ENCODE results near the gene IRF4.
"Not testable (repeated sequence)": the region's sequence is repeated elsewhere in the genome, so short reads cannot be mapped to it uniquely, and the experiment has no call there.

The IRF4 gene

DNA sequence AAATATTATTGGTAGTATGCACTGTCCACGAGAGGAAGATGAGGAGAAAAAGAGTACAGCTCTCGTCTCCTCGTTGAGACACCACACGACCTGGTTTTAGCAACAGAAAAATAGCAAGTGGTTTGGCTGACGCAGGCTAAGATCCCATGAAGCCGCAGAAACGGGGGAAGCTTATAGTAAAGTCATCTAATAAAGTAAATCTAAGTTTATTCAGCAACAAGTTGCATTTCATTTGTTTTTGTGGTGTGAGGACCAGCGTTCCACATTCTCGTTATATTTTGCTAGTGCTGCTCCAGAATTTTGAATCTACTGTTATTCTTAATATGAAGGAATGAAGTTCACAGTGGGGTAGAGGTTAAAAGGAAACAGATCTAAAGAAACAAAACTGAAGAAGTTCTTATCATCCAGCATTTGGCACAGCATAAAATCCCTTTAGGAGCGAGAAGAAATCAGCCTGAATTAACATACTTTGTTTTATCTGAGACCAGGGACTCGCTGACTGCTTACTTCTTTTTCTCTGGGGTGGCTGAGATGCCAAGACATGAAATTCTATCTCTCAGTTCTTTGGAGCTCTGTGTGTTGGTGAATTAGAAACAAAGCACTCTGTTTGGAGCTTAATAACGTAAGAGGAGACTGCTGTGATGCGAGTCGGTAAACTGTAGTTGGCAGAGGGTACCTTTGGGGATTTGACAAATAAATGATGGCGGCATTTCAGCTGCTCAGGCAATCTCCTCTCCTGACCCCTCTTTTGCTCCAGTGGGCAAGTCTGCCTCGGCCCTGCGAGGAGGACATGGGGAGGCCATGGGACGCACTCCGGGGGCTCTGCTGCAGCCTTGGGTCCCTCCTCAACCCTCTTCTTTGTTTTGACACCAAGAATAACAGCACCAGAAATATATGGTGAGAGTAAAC lies 24.9 kb upstream of the IRF4 start:
- no peak for DNase-seq (ENCODE audit: low read depth, low spot score)

DNA sequence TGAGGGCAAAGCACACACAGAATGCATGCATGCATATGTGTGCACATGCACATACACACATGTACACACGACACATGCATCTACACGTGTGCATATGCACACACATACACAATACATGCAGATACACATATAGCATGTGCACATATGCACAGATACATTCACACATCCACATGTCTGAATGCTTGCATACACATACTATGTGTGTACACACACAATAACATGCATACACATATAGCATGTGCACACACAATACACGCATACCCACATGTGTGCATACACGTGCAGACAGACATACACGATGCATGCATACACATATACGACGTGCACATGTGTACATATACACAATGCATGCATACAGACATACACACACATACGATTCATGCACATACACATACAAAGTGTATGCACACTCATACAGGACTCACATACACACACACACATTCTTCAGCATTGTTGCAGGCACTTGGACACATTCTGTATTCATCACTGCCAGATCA lies 24.2 kb upstream of the IRF4 start:
- DNase-seq (ENCODE audit: low read depth, low spot score), result no peak

DNA sequence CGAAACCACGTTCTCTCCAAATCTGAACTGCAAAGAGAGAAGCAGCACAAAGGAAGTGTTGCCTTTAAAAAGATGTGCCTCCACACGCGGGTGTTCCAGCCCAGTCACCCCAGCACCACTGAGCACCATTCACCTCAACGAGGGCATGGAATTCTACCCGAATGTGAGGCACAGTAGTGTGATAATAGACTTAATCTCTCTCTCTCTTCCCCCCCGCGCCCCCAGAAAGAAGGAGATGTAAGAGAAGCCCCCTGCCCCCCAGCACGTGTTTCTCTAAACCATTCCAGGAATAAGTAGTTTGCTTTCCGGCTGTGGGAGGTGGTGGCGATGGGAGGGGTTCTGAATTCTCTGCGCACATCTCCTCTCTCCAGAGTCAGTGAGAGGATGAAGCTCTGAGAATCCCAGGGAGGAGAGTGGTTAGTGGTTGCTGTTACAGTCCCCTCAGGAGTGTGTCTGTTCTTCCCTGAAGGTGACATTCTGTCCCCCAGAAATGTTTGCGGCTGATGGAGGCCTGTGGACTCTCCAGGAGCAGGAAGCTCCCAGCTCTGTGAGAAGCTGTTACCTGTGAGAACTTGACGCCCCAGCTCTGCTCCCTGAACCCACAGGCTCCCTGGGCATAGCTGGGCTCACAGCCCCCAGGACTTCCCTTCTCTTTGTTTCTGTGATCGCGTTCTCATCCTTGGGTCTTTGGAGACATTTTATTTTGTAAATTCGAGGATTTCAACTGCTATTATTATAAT lies 23.5 kb upstream of the IRF4 start:
- DNase-seq (ENCODE audit: low read depth, low spot score), result no peak

DNA sequence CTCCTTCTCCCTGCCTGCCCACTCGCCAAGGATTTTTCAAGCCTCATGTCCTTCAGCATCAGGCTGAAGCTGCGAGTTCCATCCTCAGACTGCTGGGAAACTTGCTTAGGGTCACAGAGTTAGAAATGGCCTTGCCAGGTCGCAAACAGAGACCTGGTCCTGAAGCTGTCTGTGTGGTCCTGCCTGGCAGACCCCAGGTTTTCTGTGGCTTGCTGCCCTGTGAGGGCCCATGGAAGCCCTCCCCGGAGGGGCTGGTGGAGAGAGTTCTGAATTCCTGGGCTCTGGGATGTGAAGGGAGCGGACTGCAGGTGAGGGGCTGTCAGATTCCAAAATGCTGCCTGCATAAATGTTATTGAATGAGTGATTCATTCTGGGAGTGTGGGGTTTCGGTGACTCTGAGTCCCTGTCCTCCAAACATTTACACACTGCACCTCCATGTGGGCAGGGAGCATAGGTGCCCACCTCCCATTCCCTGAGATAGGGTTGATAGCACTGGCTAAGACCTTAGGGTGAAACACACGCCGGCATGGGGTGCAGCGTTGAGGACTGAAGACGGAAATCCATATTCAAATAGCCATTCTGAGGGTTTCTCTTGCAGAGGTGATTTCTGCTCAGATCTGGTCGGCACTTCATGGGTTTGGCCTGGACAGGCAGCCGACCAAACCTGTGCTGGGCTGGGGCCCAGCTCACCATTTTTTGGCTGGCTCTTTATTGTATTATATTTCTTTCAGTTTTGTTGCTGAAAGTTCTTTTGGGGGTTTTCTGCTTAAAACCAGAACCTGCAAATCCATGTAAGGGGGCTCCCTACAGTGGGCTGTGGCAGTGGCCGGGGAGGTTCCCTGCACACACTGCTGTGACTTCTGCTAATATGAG lies 21.8 kb upstream of the IRF4 start:
- no peak for DNase-seq (ENCODE audit: low read depth, low spot score)

DNA sequence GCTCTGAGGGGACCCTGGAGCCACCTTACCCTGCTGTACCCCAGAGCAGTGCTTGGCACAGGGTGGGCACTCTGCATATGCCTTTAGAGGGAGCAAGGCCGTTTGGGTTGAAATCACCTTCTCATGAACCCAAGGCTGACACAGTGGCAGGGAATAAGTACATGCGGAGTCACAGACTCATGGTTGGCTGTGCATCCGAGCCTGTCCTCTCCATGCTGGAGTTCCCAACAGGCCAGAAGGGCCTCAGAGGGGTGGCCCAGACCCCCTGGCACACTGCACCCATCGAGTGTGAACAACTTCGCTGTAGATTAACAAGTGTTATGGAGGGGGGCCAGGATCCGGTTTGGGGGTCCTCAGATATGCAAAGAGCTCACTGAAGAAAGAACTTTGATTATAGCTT lies 21.0 kb upstream of the IRF4 start:
- no peak for DNase-seq (ENCODE audit: low read depth, low spot score)

DNA sequence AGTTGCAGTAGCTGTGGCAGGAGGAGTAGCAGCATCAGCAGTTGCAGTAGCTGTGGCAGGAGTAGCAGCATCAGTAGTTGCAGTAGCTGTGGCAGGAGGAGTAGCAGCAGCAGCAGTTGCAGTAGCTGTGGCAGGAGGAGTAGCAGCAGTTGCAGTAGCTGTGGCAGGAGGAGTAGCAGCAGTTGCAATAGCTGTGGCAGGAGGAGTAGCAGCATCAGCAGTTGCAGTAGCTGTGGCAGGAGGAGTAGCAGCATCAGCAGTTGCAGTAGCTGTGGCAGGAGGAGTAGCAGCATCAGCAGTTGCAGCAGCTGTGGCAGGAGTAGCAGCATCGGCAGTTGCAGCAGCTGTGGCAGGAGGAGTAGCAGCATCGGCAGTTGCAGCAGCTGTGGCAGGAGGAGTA lies 19.7 kb upstream of the IRF4 start:
- DNase-seq (ENCODE audit: low read depth, low spot score), result not testable (repeated sequence)

DNA sequence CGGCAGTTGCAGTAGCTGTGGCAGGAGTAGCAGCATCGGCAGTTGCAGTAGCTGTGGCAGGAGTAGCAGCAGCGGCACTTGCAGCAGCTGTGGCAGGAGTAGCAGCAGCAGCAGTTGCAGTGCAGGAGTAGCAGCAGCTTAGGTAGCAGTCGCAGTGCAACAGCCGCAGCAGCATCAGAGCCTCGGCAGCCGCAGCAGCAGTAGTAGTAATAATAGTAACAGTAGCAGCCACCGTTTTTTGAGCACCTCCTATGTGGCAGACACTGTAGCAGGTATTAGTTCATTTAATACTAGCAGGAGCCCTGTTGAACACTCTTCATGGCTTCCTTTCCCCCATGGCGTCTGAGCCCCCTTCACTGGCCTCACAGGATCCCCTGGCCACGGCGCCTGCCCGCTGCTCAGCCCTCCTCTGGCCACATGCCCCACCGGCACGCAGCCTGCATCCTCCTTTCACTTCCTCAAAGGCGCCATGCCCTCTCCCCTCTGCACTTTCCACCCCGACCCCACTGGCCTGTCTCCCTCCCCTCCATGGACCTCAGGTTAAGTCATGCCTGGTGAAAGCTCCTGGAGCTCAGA lies 19.1 kb upstream of the IRF4 start:
- DNase-seq (ENCODE audit: low read depth, low spot score), result no peak

DNA sequence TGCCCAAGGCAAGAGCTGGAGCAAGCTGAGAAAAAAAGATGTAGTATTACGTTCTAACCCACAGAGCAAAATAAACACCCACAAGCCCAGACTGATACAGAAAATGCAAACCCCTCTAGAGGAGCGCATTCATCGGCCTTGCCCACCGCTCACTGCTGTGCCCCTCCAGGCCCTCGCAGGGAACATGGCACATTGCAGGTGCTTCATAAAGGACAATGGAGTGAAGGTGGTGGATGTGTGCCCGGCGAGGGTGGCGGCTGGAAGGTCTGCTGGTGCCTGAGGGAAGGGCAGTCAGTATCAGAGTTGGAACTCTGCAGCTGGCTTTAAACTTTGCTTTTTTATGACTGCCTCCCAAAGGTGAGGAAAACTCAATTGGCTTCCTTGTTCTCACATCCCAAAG lies 18.5 kb upstream of the IRF4 start:
- DNase-seq (ENCODE audit: low read depth, low spot score), result no peak

DNA sequence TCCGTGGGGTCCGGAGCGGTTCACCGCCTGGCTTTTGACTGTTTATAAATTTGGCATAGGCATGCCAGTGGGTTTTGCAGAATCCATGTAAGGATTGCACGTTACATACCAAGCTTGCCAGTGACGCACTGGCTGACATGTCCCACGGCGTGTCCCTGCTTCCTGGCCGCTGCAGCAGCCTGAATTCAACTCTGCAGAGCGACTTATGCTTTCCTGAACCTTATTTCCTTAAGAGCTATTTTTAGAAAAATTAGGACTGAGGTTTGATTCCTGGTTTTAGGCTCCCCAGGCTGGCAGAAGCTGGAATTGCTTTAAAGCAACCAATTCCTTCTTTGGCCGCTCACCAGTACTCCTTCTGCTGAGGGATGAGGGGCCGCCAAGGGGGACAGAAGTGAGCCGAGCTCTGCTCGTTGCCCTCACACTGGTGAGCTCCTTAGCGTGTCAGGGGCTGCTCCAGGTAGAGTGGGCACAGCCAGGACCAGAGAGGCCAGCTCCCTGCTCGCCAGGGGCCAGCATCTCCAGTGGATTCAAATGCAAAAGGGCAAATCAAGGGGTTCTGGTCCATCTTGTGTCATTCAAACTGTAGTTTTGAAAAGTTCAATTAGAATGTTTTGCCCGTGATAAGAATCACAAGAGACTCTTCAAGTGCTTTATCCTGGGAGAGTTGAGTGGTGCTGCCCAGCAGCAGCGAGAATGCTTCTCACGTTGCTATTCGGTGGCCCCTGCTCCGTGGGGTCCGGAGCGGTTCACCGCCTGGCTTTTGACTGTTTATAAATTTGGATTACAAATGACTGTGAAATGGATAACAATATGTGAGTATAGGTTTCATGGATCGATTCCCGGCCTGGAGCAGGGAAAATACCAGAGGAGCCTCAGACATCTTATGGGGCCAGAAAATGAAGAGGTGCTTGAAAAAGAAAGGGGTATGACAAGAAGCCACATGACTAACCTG lies 17.5 kb upstream of the IRF4 start:
- DNase-seq (ENCODE audit: low read depth, low spot score), result no peak

DNA sequence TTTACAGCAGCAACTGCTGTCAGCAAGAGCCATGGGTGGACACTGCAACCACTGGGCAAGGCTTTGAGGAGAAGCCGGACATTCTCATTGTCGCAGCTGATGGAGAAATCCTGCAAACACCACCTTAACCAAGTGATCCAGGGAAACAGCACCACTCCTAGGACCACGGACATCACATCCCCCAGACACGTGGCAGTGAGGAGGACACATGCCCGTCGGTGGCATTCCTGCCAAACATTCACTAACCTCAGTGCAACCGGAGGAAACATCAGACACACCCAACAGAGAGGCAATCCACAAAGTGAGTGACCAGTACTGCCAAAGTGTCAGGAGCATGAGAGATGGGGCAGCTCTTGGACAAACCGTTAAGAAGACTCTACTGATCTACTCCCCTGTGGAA lies 16.6 kb upstream of the IRF4 start:
- DNase-seq (ENCODE audit: low read depth, low spot score), result no peak

DNA sequence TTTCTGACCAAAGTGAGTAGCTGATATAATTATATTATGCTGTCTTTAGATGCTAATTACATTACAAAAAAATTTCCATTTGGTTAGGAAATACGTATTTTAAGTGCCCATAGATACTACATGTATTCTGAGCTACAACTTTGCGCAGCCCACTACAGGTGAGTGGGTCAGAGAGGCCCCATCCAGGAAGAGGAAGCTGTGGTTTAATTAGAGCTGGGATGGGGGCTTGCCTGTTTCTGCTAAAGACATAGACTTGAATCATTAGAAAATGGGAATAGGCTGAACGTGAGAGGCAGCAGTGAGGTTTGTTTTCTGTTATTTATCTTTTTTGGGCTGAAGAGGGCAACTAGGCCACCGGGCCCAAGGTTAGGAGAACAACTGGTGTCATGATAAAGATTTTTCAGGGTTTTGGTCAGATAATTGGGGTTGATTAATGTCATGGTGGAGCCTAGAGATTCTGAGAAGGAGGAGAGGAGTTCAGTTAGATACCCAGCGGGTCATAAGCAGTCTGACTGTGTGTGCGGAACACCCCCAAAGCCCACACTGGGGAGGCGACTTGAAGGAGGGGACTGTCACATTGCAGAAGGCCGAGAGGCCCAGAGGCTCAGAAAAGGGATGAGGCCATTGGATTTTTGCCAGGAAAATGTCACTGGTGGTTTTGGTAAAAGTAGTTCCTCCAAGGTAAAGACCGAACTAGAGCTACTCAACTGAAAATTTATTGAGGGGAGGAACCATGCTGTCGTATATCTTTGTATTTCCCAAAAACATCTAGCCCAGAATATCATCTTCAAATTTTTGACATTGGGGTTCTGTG lies 14.5 kb upstream of the IRF4 start:
- no peak for DNase-seq (ENCODE audit: low read depth, low spot score)

DNA sequence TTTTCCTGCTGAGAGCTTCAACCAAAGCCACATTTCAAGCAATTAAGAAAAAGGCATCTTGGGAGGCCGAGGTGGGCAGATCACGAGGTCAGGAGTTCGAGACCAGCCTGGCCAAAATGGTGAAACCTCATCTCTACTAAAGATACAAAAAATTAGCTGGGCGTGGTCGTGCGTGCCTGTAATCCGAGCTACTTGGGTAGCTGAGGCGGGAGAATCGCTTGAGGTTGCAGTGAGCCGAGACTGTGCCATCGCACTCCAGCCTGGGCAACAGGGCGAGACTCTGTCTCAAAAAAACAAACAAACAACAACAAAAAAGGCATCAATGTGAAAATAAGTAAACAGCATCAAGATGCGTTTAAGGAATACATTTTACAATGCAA lies 13.9 kb upstream of the IRF4 start:
- DNase-seq (ENCODE audit: low read depth, low spot score), result not testable (repeated sequence)

DNA sequence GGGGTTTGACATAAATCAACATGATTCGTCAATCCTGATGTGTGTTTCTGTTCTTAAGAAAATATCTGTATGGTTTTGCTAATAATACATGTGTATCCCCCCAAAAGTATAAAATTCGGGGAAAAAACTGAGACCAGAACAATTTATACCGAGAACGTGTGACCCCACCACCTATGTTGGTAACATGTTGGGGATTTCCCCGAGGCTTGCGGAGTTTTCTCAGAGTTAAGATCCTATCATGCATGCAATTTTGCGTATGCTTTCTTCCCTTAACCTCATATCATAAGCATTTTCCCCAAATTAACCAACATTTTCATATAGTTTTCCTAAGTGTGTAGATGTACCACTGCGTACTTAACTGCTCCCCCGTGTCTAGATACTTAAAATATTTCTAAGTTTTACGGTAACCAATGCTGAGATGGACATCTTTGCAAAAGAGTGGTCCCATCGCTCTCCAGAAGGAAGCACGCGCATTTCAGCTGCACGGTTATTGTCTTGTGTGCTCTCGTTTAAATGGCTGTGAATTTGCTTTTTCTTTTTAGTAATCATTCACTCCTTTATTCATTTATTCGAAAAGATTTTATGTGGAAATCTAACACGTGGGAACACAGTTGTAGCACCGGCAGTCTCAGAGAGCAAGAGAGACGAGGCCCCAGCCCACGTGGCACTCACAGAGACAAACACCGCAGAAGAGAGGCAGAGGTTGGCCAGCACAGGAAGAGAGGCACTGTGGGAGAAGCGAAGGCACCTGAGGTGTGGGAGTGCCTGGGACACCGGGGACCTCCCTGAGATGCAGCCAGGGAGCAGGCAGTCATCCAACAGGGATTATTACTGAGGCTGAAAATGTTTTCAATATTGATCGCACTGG lies 13.2 kb upstream of the IRF4 start:
- no peak for DNase-seq (ENCODE audit: low read depth, low spot score)

DNA sequence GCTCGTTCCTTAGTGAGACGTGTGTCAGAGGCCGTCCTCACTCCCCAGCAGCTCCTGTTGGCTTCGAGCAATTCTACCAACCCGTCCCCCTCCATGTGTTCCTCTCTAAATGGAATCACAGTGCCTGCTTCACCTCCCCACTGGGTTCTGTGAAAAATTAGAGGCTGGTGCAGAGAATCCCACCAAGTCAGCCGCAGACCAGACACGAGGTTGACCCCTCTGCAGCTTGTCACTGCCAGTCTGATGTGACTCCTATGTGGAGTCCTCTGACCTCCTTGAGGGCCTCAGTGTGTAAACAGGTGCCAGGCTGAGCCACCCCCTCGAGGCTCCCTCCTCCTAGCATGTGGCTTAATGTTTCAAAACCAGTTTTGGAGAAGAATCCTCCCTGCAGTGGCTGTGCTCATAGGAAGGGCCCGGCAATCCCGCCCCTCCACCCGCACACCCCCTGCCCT lies 12.6 kb upstream of the IRF4 start:
- DNase-seq (ENCODE audit: low read depth, low spot score), result no peak

DNA sequence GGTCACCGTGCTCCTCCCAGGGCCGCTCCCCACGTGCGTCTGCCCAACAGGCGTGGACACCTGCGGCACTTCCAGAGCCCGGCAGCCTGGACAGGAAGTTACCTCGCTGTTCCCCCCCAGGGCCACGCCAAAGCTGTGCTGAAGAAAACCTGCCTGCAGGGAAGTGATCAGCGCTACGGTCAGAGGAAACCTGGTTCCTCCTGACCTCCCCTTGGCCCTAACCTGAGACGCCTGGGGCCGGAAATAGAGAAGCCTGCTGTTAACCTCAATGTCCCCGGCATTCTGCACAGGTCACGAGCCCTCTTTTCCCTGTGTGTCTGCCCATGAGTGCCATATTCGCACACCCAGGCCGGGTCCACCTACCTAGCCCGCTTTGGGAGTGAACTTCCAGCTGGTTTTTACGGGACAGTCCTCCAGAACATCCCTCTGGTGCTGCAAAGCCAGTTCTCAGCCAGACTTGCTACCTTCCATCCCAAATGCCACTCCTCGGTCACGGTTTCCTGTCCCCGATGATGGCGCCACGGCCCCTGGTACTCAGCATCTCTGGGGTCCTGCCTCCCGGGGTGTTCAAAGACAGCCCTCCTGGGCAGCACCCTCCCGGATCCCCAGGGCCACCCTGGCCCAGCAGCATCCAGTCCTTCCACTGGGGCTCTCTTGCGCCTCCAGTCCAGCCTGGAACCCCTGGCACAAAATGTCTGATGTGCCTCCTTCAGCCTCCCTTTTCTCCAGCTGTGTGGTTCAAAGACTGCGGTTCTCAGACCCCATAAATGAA lies 12.0 kb upstream of the IRF4 start:
- DNase-seq (ENCODE audit: low read depth, low spot score), result no peak

DNA sequence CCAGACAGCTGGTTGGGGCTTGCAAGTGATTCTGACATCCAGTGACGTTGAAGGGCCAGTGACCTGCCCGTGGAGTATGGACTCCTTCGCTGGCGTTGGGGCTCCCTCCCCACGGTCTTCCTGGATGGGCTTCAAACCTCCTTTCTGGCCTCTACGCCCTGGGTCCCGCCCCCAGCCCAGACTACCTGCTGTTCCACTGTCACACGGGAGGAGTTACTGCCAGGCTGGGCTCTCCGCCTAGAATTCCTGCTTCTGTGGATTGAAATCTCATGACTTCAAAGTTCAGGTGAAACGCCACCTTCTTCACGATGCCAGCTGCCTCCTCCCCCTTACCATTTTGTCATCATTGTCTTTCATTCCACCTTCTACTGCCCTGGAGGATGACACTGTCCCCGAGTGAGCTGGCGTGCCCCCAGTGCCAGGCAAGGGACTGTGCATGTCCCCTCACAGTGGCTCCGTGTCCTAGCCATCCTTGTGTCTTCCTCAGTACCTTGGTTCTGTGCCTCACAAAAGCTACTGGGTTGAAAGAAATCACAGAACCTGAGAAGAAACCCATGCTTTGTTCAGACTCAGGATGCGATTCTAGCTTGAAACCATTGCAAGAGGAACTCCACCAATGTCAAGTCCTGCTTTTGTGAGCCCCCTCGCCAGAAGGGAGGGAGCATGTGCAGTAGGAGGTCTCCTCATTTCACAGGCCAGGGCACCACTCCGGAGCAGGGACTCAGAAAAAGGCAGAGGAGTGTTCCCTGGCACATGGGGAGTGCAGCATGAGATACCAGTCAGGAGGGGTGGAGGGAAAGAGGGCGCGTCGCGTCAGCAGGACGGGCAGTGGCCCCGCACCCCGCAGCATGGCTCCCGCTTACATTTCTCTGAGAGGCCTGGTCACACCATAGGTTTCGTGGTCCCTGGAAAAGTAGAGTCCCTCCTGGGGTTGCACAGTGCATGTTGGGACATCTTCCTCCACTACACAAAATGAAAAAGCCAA lies 11.0 kb upstream of the IRF4 start:
- DNase-seq (ENCODE audit: low read depth, low spot score), result no peak

Data from iPS DF 19.7 (cell line).